Fibroblast of lung (primary cell): ENCODE measurements around the gene SCYGR2. TPM values are rescaled to one million over a fixed set of nuclear protein-coding genes. Genes with fewer than 3 reads are reported as not detected.

Experiments
- DNase-seq, 2 donors: peaks; one replicate each; pipeline versions ENCODE4 v3.0.0 to v3.0.0-alpha.2; 2010; ENCODE audit warnings: low read depth in 2 of 2
- H2AFZ ChIP-seq: 2 replicates; pipeline ENCODE4 v1.5.1; 2012; ENCODE audit warnings: low read length, control low read depth, inconsistent platforms
- H3K27ac ChIP-seq: 2 replicates; pipeline ENCODE4 v1.5.1; 2011; ENCODE audit warnings: low read length, control low read depth; ENCODE audit not compliant: insufficient read depth
- H3K27me3 ChIP-seq: 2 replicates; pipeline ENCODE4 v1.5.1; 2011; ENCODE audit warnings: mild to moderate bottlenecking, low read length; ENCODE audit not compliant: control insufficient read depth, insufficient read depth
- H3K36me3 ChIP-seq: 2 replicates; pipeline ENCODE4 v1.5.1; 2011; ENCODE audit warnings: low read length; ENCODE audit not compliant: control insufficient read depth, insufficient read depth
- H3K4me1 ChIP-seq: 2 replicates; pipeline ENCODE4 v1.5.1; 2011; ENCODE audit warnings: low read length; ENCODE audit not compliant: control insufficient read depth, insufficient read depth; ENCODE audit errors: extremely low read depth
- H3K4me2 ChIP-seq: 2 replicates; pipeline ENCODE4 v1.5.1; 2011; ENCODE audit warnings: low read length, control low read depth; ENCODE audit not compliant: insufficient read depth; ENCODE audit errors: extremely low read depth
- H3K4me3 ChIP-seq, 4 experiments: fragments of 200-600 bp in 1 of 4; sonication (generic) in 1 of 4; replicated peaks in 1 of 4; 2 replicates each; pipeline ENCODE4 v1.5.1; 2011 to 2016; ENCODE audit warnings: low read length in 4 of 4, low read depth in 3 of 4, mild to moderate bottlenecking in 3 of 4, control low read depth in 2 of 4, inconsistent platforms in 1 of 4, mixed read lengths in 1 of 4; ENCODE audit not compliant: insufficient read depth in 1 of 4; ENCODE audit errors: control extremely low read depth in 1 of 4
- H3K79me2 ChIP-seq: 2 replicates; pipeline ENCODE4 v1.5.1; 2012; ENCODE audit warnings: mild to moderate bottlenecking, low read length, inconsistent platforms; ENCODE audit not compliant: control insufficient read depth, insufficient read depth
- H3K9ac ChIP-seq: 2 replicates; pipeline ENCODE4 v1.5.1; 2011; ENCODE audit warnings: mild to moderate bottlenecking, low read length, control low read depth; ENCODE audit not compliant: insufficient read depth
- H3K9me3 ChIP-seq: 2 replicates; pipeline ENCODE4 v1.5.1; 2012; ENCODE audit warnings: low read depth, low read length; ENCODE audit not compliant: control insufficient read depth, insufficient read depth
- H4K20me1 ChIP-seq: 2 replicates; pipeline ENCODE4 v1.5.1; 2011; ENCODE audit warnings: low read length; ENCODE audit not compliant: control insufficient read depth, insufficient read depth; ENCODE audit errors: extremely low read depth
- EZH2 ChIP-seq: IDR thresholded peaks from 2 replicates; pipeline ENCODE4 v1.5.1; 2012; ENCODE audit warnings: low read length, control low read depth, mild to moderate bottlenecking; ENCODE audit errors: missing control alignments
- polyA plus RNA-seq, 2 donors: library from polyadenylated mRNA; depleted of rRNA in 1 of 2; stranded (reverse) in 1 of 2; unstranded in 1 of 2; fragments of >200 nt; gene quantifications; 2 replicates each; pipeline ENCODE4 v1.2.1, GENCODE V29; 2011 to 2012; ENCODE audit warnings: missing spikeins in 1 of 2
- total RNA-seq: library from RNA; depleted of rRNA; stranded (reverse); fragments of >200 nt; gene quantifications from 2 replicates; pipeline ENCODE4 v1.2.1, GENCODE V29; 2014
- TF ChIP-seq, protein P1 (sequence below), 2 donors: IDR thresholded peaks in 1 of 2; conservative IDR thresholded peaks in 1 of 2; 1 replicate in 1 of 2; 2 replicates in 1 of 2; pipeline ENCODE4 v1.5.1; 2011 to 2012; ENCODE audit warnings: low read length in 2 of 2, control low read depth in 1 of 2, inconsistent platforms in 1 of 2, low read depth in 1 of 2, mild to moderate bottlenecking in 1 of 2

Gene SCYGR2
- total and polyA plus RNA-seq, 2 donors (not counting 1 experiment from before 2014, with no cell fraction given), result not detected

DNA sequence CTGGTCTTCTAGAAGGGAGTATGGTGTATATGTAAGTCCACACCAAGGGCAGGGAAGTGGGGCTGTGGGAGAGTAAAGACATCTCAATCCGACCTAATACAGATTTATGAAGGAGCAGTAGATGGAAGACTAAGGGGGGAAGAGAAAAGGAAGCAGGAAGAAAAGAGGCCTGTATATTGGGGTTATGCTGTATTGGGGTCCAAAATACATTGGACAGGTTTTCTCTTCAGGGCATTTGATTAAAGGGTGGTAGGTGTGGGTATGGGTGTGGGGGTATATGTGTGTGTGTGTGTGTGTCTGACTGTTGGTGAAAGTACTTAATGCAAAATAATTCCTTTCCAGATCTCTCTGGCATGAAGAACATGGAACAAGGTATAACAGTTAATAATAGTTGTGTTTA, 33.6 kb upstream of the SCYGR2 start:
- no peak for DNase-seq
- TF ChIP-seq, protein P1, sequence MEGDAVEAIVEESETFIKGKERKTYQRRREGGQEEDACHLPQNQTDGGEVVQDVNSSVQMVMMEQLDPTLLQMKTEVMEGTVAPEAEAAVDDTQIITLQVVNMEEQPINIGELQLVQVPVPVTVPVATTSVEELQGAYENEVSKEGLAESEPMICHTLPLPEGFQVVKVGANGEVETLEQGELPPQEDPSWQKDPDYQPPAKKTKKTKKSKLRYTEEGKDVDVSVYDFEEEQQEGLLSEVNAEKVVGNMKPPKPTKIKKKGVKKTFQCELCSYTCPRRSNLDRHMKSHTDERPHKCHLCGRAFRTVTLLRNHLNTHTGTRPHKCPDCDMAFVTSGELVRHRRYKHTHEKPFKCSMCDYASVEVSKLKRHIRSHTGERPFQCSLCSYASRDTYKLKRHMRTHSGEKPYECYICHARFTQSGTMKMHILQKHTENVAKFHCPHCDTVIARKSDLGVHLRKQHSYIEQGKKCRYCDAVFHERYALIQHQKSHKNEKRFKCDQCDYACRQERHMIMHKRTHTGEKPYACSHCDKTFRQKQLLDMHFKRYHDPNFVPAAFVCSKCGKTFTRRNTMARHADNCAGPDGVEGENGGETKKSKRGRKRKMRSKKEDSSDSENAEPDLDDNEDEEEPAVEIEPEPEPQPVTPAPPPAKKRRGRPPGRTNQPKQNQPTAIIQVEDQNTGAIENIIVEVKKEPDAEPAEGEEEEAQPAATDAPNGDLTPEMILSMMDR (conservative IDR thresholded peaks at IDR 0.05 in 1 of 2, IDR thresholded peaks at IDR 0.05 in 1 of 2; ENCODE audit: low read depth in 1 of 2, low read length in 2 of 2), result no peak
- TF ChIP-seq EZH2, result no peak

DNA sequence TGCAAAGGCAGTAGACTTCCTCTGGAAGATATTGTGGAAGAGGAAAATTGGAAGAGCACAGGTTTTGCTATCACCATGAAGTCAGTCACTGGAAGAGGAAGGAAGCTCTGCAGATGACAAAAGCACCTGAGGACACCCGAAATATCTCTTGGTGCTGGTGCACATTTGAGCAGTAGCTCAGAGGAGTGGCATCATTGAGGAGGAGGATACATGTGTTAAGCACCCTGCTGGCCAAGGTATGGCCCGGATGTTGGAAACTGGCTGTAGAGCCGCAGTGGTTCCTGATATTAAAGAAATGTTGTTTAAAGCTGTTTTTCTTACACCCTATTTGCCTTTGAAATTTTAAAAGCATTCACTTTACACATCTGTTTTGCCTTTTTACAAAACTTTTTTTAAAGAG, 32.7 kb upstream of the SCYGR2 start:
- Histone ChIP-seq H3K4me3 (no peak overlapping the region), H3K27me3 (no peaks in the 10 kb centered on the region), H3K9me3 (no peaks in the 10 kb centered on the region), H3K27ac (no peak overlapping the region), H3K36me3 (no peaks in the 10 kb centered on the region), H4K20me1 (no peaks in the 10 kb centered on the region), H3K4me1 (no peaks in the 10 kb centered on the region), H2AFZ (no peak overlapping the region), H3K9ac (no peak overlapping the region), H3K79me2 (no peaks in the 10 kb centered on the region), H3K4me2 (no peak overlapping the region)
- DNase-seq, result no peak
- TF ChIP-seq, protein P1 (conservative IDR thresholded peaks at IDR 0.05 in 1 of 2, IDR thresholded peaks at IDR 0.05 in 1 of 2; ENCODE audit: low read depth in 1 of 2, low read length in 2 of 2), result no peak
- TF ChIP-seq EZH2, result no peak

More for the DNA sequence above, 33.6 kb upstream of the SCYGR2 start:
- H3K27ac ChIP-seq, result no peak overlapping the region
- H3K4me1 ChIP-seq, result no peaks in the 10 kb centered on the region
- no peak overlapping the region for H3K4me2 ChIP-seq
- H3K9ac ChIP-seq, result no peak overlapping the region
- no peak overlapping the region for H3K4me3 ChIP-seq
- no peaks in the 10 kb centered on the region for H3K36me3 ChIP-seq
- H3K79me2 ChIP-seq, result no peaks in the 10 kb centered on the region
- H3K9me3 ChIP-seq, result no peaks in the 10 kb centered on the region
- no peaks in the 10 kb centered on the region for H4K20me1 ChIP-seq
- no peaks in the 10 kb centered on the region for H3K27me3 ChIP-seq
- H2AFZ ChIP-seq, result no peak overlapping the region

GRCh38 chr2:227568852-227569169, 29.9 kb upstream of the SCYGR2 start:
- no peak for TF ChIP-seq EZH2
- TF ChIP-seq, protein P1 (conservative IDR thresholded peaks at IDR 0.05 in 1 of 2, IDR thresholded peaks at IDR 0.05 in 1 of 2; ENCODE audit: low read depth in 1 of 2, low read length in 2 of 2), result no peak
- H3K4me3 ChIP-seq, result no peak overlapping the region
- H3K27me3 ChIP-seq, result no peaks in the 10 kb centered on the region
- H3K36me3 ChIP-seq, result no peaks in the 10 kb centered on the region
- no peak overlapping the region for H3K4me2 ChIP-seq
- no peak overlapping the region for H2AFZ ChIP-seq
- no peaks in the 10 kb centered on the region for H3K4me1 ChIP-seq
- H3K9me3 ChIP-seq, result no peaks in the 10 kb centered on the region
- no peak overlapping the region for H3K9ac ChIP-seq
- no peaks in the 10 kb centered on the region for H3K79me2 ChIP-seq
- H4K20me1 ChIP-seq, result no peaks in the 10 kb centered on the region
- no peak overlapping the region for H3K27ac ChIP-seq
- DNase-seq, result no peak
